ENCODE results near the gene CPXM1.

The CPXM1 gene

DNA sequence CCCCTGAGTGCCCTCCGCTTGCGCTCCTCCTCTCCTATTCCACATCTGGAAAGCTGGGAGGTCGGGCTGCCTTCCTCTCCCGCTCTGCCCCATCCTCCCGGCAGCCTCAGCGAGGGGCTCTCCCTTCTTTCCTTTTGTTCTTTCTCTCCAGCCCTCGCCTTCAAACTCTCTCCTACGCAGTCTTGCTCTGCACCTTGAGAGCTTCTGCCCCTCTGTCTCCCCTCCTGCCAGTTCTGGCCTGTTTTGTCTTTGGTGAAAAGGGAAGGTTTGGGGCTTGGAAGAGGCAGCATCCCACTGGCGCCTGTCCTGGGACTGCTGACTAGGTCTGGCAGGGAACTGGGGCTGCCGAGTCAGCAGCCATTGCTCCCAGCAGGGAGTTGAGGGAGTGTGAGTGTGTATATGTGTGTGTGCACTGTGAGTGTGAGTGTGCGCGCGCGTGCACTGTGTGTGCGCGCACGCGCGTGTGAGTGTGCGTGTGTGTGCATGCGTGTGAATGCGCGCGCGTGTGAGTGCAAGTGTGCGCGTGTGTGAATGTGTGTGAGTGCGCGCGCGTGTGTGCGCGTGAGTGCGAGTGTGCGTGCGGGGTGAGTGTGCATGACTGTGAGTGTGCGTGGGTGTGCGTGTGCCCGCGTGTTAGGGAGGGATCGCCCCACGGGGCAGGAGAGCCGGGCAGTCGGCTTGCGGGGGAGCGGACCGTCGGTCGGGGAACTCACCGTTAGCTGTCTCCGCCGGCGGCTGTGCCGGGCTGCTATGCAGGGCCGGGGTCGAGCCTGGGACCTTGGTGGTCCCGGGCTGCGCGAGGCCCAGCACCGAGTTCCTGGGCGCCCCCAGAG lies 523 bp downstream of the CPXM1 start:
- peak overlapping the region; percentile 42 for H3K4me3 ChIP-seq (replicated peaks; ENCODE audit: low read depth, low read length)
- no peak for DNase-seq (ENCODE audit: low read depth)
- no peak for TF ChIP-seq CTCF (IDR thresholded peaks at IDR 0.05; ENCODE audit: low read length, missing control alignments)

- DNase-seq (ENCODE audit: low read depth): no peak
- no peak for TF ChIP-seq CTCF (IDR thresholded peaks at IDR 0.05; ENCODE audit: low read length, missing control alignments)
- H3K4me3 ChIP-seq (replicated peaks; ENCODE audit: low read depth, low read length): no peak overlapping the region
Measured at GRCh38 chr20:2799271-2799670, 1.2 kb downstream of the CPXM1 start.

- no peak overlapping the region for H3K4me3 ChIP-seq (replicated peaks; ENCODE audit: low read depth, low read length)
- DNase-seq (ENCODE audit: low read depth): no peak
- TF ChIP-seq CTCF (IDR thresholded peaks at IDR 0.05; ENCODE audit: low read length, missing control alignments): no peak
Measured at GRCh38 chr20:2798814-2799213, 1.6 kb downstream of the CPXM1 start.

- TF ChIP-seq CTCF (IDR thresholded peaks at IDR 0.05; ENCODE audit: low read length, missing control alignments): no peak
- no peak overlapping the region for H3K4me3 ChIP-seq (replicated peaks; ENCODE audit: low read depth, low read length)
- no peak for DNase-seq (ENCODE audit: low read depth)
Measured at GRCh38 chr20:2798095-2798805, 2.2 kb downstream of the CPXM1 start.

DNA sequence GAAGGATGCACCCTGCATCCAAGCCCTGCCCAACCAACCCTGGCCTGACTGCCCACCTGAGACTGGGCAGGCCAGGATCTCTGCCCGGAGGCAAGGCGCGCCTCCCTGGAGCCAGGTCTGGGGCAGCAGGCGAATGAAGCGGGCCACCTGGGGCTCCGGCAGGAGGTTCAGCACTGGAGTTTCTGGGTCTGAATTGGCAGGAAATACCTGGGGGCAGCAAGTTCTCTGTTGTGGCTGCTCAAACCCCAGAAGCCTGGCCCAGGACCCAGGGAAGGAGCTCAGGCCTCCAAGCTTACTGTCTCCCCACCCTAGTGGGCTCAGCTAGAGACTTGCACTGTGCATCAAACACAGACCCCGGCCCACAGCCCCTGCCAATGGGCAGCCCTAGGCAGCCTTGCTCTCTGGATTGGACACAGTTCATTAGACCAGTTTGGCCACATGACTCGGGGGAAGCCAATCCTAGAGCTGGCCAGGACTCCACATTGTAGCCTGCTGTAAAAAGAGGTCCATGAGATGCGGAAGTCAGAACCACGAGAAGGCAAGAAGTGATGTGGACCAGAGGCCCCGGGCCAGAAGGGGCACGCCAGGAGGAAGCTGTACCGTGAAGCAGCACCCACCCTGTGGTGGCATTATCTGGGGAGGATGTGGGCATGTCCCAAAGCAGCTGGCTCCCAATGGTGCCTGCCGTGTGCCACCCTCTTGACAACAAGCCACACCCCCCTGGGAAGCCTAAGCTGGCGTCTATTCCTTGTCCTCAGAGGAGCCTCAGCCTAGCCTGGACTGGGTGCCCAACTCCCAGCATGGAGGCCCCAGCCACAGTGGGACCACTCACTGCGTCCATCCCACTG lies 3.1 kb downstream of the CPXM1 start:
- no peak for DNase-seq (ENCODE audit: low read depth)
- H3K4me3 ChIP-seq (replicated peaks; ENCODE audit: low read depth, low read length): no peak overlapping the region
- TF ChIP-seq CTCF (IDR thresholded peaks at IDR 0.05; ENCODE audit: low read length, missing control alignments): no peak

GRCh38 chr20:2796011-2796660 lies 4.3 kb downstream of the CPXM1 start:
- H3K4me3 ChIP-seq (replicated peaks; ENCODE audit: low read depth, low read length): no peak overlapping the region
- TF ChIP-seq CTCF (IDR thresholded peaks at IDR 0.05; ENCODE audit: low read length, missing control alignments): no peak
- DNase-seq (ENCODE audit: low read depth): no peak

Data from fibroblast of pulmonary artery (primary cell).